ENCODE measurements around the gene DYRK1A. TPM values are rescaled to one million over a fixed set of nuclear protein-coding genes. Genes with fewer than 3 reads are reported as not detected.

DYRK1A gene
- total RNA-seq, 1 donor from 2014 or later = 83.5 TPM

- Mint-ChIP-seq H3K9me3 (ENCODE audit: low read depth) (peaks cover 35% of the 10 kb centered on the region), H3K27me3 (no peaks in the 10 kb centered on the region)
Measured at GRCh38 chr21:37437376-37438080, 71.0 kb downstream of the DYRK1A start.

GRCh38 chr21:37443683-37444082 is 77.1 kb downstream of the DYRK1A start:
- no peak for TF ChIP-seq CTCF (IDR thresholded peaks at IDR 0.05; ENCODE audit: unreplicated experiment)
- Mint-ChIP-seq H3K36me3 (ENCODE audit: insufficient read depth) (peaks cover 13% of the 10 kb centered on the region), H3K27ac (peak overlapping the region; percentile 2), H3K4me1 (ENCODE audit: low read depth) (peaks cover 16% of the 10 kb centered on the region), H3K27me3 (no peaks in the 10 kb centered on the region), H3K9me3 (ENCODE audit: low read depth) (peaks cover 16% of the 10 kb centered on the region), H3K4me3 (ENCODE audit: low read depth) (no peak overlapping the region)
- no peak for DNase-seq (ENCODE audit: low spot score, unreplicated experiment)

More at GRCh38 chr21:37437376-37438080, 71.0 kb downstream of the DYRK1A start:
- Mint-ChIP-seq H3K4me1 (ENCODE audit: low read depth) (peaks cover 7% of the 10 kb centered on the region), H3K27ac (no peak overlapping the region), H3K36me3 (ENCODE audit: insufficient read depth) (peaks cover 34% of the 10 kb centered on the region), H3K4me3 (ENCODE audit: low read depth) (no peak overlapping the region)
- DNase-seq (ENCODE audit: low spot score, unreplicated experiment) = no peak
- TF ChIP-seq CTCF (IDR thresholded peaks at IDR 0.05; ENCODE audit: unreplicated experiment) = no peak

DNA sequence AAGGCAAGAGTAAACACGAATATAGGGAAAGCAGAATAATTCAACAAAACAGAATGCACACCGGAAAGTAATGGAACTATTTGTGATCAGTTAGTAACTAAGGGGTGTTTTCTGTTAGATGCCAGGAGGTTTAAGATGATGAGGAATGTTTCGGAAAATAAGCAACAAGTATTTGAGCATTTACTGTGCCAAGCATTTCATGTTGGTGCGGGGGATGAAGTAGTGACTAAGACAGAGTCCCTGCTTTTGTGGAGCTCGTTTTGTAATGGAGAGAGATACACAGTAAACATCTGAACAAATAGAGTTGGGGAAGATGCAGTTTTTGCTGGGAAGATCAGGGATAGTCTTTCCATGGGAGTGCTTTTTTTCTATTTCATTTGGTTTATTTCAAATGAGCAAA is 78.7 kb downstream of the DYRK1A start:
- peaks cover 27% of the 10 kb centered on the region for H3K4me1 Mint-ChIP-seq (ENCODE audit: low read depth)
- no peak overlapping the region for H3K27ac Mint-ChIP-seq

GRCh38 chr21:37446552-37446951 is 80.0 kb downstream of the DYRK1A start:
- no peak overlapping the region for H3K27ac Mint-ChIP-seq
- peaks cover 32% of the 10 kb centered on the region for H3K4me1 Mint-ChIP-seq (ENCODE audit: low read depth)
- no peak for DNase-seq (ENCODE audit: low spot score, unreplicated experiment)
- no peak overlapping the region for H3K4me3 Mint-ChIP-seq (ENCODE audit: low read depth)
- H3K9me3 Mint-ChIP-seq (ENCODE audit: low read depth) = no peaks in the 10 kb centered on the region
- peaks cover 2% of the 10 kb centered on the region for H3K36me3 Mint-ChIP-seq (ENCODE audit: insufficient read depth)
- TF ChIP-seq CTCF (IDR thresholded peaks at IDR 0.05; ENCODE audit: unreplicated experiment) = no peak
- no peaks in the 10 kb centered on the region for H3K27me3 Mint-ChIP-seq

More for the DNA sequence above, 78.7 kb downstream of the DYRK1A start:
- no peak for TF ChIP-seq CTCF (IDR thresholded peaks at IDR 0.05; ENCODE audit: unreplicated experiment)
- no peak overlapping the region for H3K4me3 Mint-ChIP-seq (ENCODE audit: low read depth)
- no peaks in the 10 kb centered on the region for H3K27me3 Mint-ChIP-seq
- H3K36me3 Mint-ChIP-seq (ENCODE audit: insufficient read depth) = peaks cover 8% of the 10 kb centered on the region
- peaks cover 6% of the 10 kb centered on the region for H3K9me3 Mint-ChIP-seq (ENCODE audit: low read depth)
- no peak for DNase-seq (ENCODE audit: low spot score, unreplicated experiment)

DNA sequence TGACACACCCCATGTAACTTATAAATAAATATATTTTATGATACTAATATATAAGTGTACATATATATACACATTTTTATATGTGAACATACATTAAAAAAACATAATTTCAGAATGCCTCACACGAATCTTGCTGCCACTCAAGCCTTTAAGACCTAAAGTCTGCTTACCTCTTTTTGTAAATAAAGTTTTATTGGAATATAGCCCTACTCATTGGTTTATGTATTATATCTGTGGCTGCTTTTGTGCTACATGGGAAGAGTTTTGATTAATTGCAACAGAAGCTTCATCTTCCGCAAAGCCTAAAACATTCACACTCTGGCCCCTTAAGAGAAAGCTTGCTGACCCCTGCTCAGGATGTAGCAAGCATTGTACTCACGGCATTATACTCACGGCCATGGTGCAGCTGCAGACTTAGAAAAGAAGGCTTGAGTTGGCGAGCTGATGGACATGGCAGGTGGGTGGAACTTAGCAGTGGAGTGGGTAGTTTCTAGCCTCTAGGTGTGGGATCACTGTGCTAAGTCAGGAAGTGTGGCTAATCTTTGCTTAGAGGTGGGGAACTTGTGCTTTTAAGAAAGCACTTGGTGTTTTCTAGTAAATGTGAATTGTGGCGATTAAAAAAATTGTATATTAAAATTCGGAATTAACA is 80.8 kb downstream of the DYRK1A start:
- peaks cover 40% of the 10 kb centered on the region for H3K4me1 Mint-ChIP-seq (ENCODE audit: low read depth)
- TF ChIP-seq CTCF (IDR thresholded peaks at IDR 0.05; ENCODE audit: unreplicated experiment) = no peak
- no peaks in the 10 kb centered on the region for H3K9me3 Mint-ChIP-seq (ENCODE audit: low read depth)
- no peak overlapping the region for H3K4me3 Mint-ChIP-seq (ENCODE audit: low read depth)
- peak overlapping the region; percentile 43 for H3K27ac Mint-ChIP-seq
- H3K27me3 Mint-ChIP-seq = no peaks in the 10 kb centered on the region
- H3K36me3 Mint-ChIP-seq (ENCODE audit: insufficient read depth) = peaks cover 2% of the 10 kb centered on the region
- no peak for DNase-seq (ENCODE audit: low spot score, unreplicated experiment)
